Right cardiac atrium (tissue), 5 donors: ENCODE measurements around the gene EVI5. TPM values are rescaled to one million over a fixed set of nuclear protein-coding genes. Genes with fewer than 3 reads are reported as not detected.

Source experiments
- ATAC-seq, 2 donors: fragments of 200-7000 bp; cut with Tn5 transposase; one replicate each; pipeline versions ENCODE4 v1.8.0 to v1.9.1; 2020; ENCODE audit warnings: moderate library complexity in 2 of 2, mild to moderate bottlenecking in 1 of 2
- DNase-seq, 3 donors: peaks; one replicate each; pipeline ENCODE4 v3.0.0-alpha.2; 2020
- H3K27ac ChIP-seq: one replicate; pipeline ENCODE4 v1.5.1; 2013; ENCODE audit warnings: mild to moderate bottlenecking, low read length, control low read depth, moderate library complexity
- H3K27me3 ChIP-seq: one replicate; pipeline ENCODE4 v1.6.1; 2013; ENCODE audit not compliant: control insufficient read depth, insufficient read depth
- H3K4me1 ChIP-seq: one replicate; pipeline ENCODE4 v1.6.1; 2013; ENCODE audit warnings: low read length; ENCODE audit not compliant: control insufficient read depth, insufficient read depth
- H3K4me3 ChIP-seq: one replicate; pipeline ENCODE4 v1.5.1; 2013; ENCODE audit warnings: low read length, control low read depth
- H3K9me3 ChIP-seq: one replicate; pipeline ENCODE4 v1.6.1; 2013; ENCODE audit warnings: low read length; ENCODE audit not compliant: control insufficient read depth
- WGBS: extraction: QIAGEN DNeasy Blood & Tissue Kit; methylation state at CpG from one replicate; pipeline ENCODE4 v1.1.7; 2013; 5-methylcytosine and 5-hydroxymethylcytosine counted together
- intact Hi-C, 4 donors: fragments of 100-400 bp; cut with DNase I; formaldehyde crosslinking; loops; one replicate each; pipeline versions ENCODE4 v1.11.0 to v1.14.0; 2022 to 2023
- polyA plus RNA-seq: library from polyadenylated mRNA; stranded (reverse); fragments of 200-250 nt; gene quantifications from one replicate; pipeline ENCODE4 v1.2.3, GENCODE V29; 2013
- total RNA-seq, 4 donors: library from RNA; stranded (reverse); fragmentation: NEBNext Ultra II Directional; extraction: Animal tissue kit (Norgen Biotek cat#: 25700); gene quantifications; one replicate each; pipeline ENCODE4 v1.2.1, GENCODE V29; 2021
- donor health status: healthy with polysubstance abuse.
- donor health status: DM: no; HTN: yes; CAD: no.
- donor health status: DM: no; HTN: no; CAD: no.
- donor health status: DM: no; HTN: yes; CAD: no; lungs with severe emphysema.
- donor health status: DM: yes; HTN: yes; CAD: no.

The EVI5 gene
- total and polyA plus RNA-seq, 5 donors: 5.9 to 58.1 (median 47.9) TPM

- no peak overlapping the region for H3K27ac ChIP-seq
- no peaks in the 10 kb centered on the region for H3K27me3 ChIP-seq
- H3K4me3 ChIP-seq: no peak overlapping the region
- no peaks in the 10 kb centered on the region for H3K9me3 ChIP-seq
- no peaks in the 10 kb centered on the region for H3K4me1 ChIP-seq
- 91% methylated on average over 3 of the region's 3 CpGs for WGBS
- peak in 1 of 2 donors; percentile 37 for ATAC-seq
- DNase-seq: no peak
- intact Hi-C loops: loop anchor here in 2 of 4 donors (5.0 to 10.0 kb wide), 2 partner anchors 63 to 66 kb away; no protein-coding TSS in a partner anchor
Observed at GRCh38 chr1:92817986-92818764, 33.3 kb upstream of the EVI5 start.

GRCh38 chr1:92817137-92817697 lies 32.3 kb upstream of the EVI5 start:
- H3K4me1 ChIP-seq: no peaks in the 10 kb centered on the region
- no peaks in the 10 kb centered on the region for H3K9me3 ChIP-seq
- no peak overlapping the region for H3K27ac ChIP-seq
- H3K27me3 ChIP-seq: no peaks in the 10 kb centered on the region
- no peak for ATAC-seq
- 69% methylated on average over 1 of the region's 1 CpG for WGBS
- DNase-seq: no peak
- H3K4me3 ChIP-seq: no peak overlapping the region
- intact Hi-C loops: loop anchor here in 2 of 4 donors (5.0 to 10.0 kb wide), 2 partner anchors 62 to 65 kb away; no protein-coding TSS in a partner anchor

DNA sequence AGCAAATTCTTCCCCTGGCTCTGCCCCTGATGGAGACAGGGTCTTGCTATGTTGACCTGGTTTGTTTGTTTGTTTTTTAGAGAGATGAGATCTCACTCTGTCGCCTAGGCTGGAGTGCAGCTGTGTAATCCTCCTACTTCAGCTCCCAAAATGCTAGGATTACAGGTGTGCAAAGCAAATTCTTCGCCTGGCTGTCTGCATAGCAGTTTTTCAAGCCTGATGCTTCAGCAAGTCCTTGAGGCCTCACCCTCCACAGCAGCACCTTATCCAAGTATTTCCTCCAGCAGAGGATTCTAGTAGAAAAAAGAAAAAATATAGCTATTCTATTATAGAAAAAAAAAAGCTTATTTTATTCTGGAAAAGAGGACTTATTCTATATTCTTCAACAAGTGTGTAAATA lies 31.8 kb upstream of the EVI5 start:
- intact Hi-C loops: loop anchor here in 2 of 4 donors (5.0 to 10.0 kb wide), 2 partner anchors 62 to 64 kb away; no protein-coding TSS in a partner anchor
- Histone ChIP-seq H3K27ac (no peak overlapping the region), H3K9me3 (no peaks in the 10 kb centered on the region), H3K4me1 (no peaks in the 10 kb centered on the region), H3K4me3 (no peak overlapping the region), H3K27me3 (no peaks in the 10 kb centered on the region)
- 72% methylated on average over 2 of the region's 2 CpGs for WGBS
- no peak for DNase-seq
- ATAC-seq: no peak

- DNase-seq (no peak), ATAC-seq (no peak)
- H3K4me1 ChIP-seq: no peaks in the 10 kb centered on the region
- H3K27me3 ChIP-seq: no peaks in the 10 kb centered on the region
- H3K27ac ChIP-seq: no peak overlapping the region
- H3K9me3 ChIP-seq: no peaks in the 10 kb centered on the region
- intact Hi-C loops: no loop called here
- H3K4me3 ChIP-seq: no peak overlapping the region
Observed at GRCh38 chr1:92808381-92808780, 23.5 kb upstream of the EVI5 start.

GRCh38 chr1:92805216-92805615 lies 20.3 kb upstream of the EVI5 start:
- Histone ChIP-seq H3K4me1 (peaks cover 1% of the 10 kb centered on the region), H3K27ac (peak overlapping the region; percentile 85), H3K27me3 (no peaks in the 10 kb centered on the region), H3K9me3 (no peaks in the 10 kb centered on the region), H3K4me3 (no peak overlapping the region)
- ATAC-seq (no peak), DNase-seq (no peak)
- intact Hi-C loops: no loop called here
- WGBS: 63% methylated on average over 1 of the region's 1 CpG

DNA sequence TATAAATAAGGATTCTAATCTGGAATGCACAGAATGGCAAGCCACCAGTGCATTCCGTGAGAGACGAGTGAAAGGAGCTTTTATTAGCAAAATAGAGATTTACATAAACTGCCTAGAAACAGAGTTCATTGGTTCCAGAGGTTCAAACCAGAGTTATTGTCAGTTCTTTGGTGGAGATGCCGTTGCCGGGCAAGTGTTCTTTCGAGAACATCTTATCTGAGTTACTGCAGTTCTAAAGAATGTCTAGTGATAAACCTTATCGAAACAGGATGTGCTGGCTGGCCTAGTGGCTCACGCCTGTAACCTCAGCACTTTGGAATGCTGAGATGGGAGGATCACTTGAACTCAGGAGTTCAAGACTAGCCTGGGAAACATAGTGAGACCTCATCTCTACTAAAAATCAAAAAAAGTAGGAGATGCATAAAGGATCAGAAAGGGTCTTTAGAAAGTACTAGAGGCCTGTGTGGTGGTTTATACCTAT lies 19.9 kb upstream of the EVI5 start:
- peak overlapping the region; percentile 85 for H3K27ac ChIP-seq

GRCh38 chr1:92803140-92803887 lies 18.4 kb upstream of the EVI5 start:
- Histone ChIP-seq H3K4me3 (no peak overlapping the region), H3K4me1 (peaks cover 1% of the 10 kb centered on the region), H3K9me3 (no peaks in the 10 kb centered on the region), H3K27ac (no peak overlapping the region), H3K27me3 (no peaks in the 10 kb centered on the region)
- ATAC-seq: no peak
- intact Hi-C loops: no loop called here
- no peak for DNase-seq
- 92% methylated on average over 7 of the region's 7 CpGs for WGBS

More for the DNA sequence above, 19.9 kb upstream of the EVI5 start:
- WGBS: 3% methylated on average over 7 of the region's 7 CpGs
- DNase-seq: peak; percentile 83 to 91 (median 85)
- Histone ChIP-seq H3K27me3 (no peaks in the 10 kb centered on the region), H3K9me3 (no peaks in the 10 kb centered on the region), H3K4me3 (no peak overlapping the region), H3K4me1 (peaks cover 1% of the 10 kb centered on the region)
- intact Hi-C loops: no loop called here
- ATAC-seq: peak; percentile 98 to 99

DNA sequence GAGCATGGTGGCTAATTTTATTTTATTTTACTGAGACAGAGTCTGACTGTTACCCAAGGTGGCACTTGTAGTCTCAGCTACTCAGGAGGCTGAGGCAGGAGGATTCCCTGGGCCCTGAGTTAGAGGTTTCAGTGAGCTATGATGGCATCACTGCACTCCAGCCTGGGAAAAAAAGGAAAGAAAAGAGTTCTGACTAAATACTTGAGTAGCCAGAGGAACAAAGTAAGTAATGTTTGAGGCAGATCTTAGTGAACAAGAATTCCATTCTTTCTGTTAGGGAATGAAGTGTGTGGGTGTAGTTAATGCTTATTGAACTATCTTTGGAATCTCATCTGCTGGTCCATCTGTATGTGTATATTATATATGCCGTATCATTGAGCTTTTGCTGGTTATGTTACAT lies 13.1 kb upstream of the EVI5 start:
- WGBS: 82% methylated on average over 1 of the region's 1 CpG
- intact Hi-C loops: no loop called here
- no peaks in the 10 kb centered on the region for H3K27me3 ChIP-seq
- H3K27ac ChIP-seq: no peak overlapping the region
- DNase-seq: no peak
- H3K4me1 ChIP-seq: peaks cover 1% of the 10 kb centered on the region
- no peak overlapping the region for H3K4me3 ChIP-seq
- ATAC-seq: no peak
- no peaks in the 10 kb centered on the region for H3K9me3 ChIP-seq

DNA sequence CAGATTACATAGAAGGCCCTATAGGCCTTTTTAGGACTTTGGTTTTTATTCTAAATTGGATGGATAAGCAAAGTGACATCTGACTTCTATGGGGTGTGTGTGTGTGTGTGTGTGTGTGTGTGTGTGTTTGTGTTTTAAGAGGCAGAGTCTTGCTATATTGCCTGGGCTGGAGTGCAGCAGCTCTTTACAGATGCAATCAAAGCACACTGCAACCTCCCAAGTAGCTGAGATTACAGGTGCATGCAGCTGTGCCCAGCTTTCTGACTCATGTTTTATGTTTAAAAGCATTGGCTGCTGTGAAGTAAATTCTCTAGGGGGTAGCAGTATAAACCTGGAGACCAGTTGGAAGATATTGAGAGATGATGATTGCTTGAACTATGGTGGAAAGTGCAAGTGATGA lies 12.4 kb upstream of the EVI5 start:
- no peak for DNase-seq
- intact Hi-C loops: no loop called here
- Histone ChIP-seq H3K27me3 (no peaks in the 10 kb centered on the region), H3K4me3 (no peak overlapping the region), H3K4me1 (peaks cover 1% of the 10 kb centered on the region), H3K9me3 (no peaks in the 10 kb centered on the region), H3K27ac (no peak overlapping the region)
- ATAC-seq: no peak

- Histone ChIP-seq H3K9me3 (no peaks in the 10 kb centered on the region), H3K4me3 (no peak overlapping the region), H3K27me3 (no peaks in the 10 kb centered on the region), H3K27ac (no peak overlapping the region), H3K4me1 (no peaks in the 10 kb centered on the region)
- ATAC-seq: no peak
- no peak for DNase-seq
- intact Hi-C loops: no loop called here
- WGBS: 71% methylated on average over 4 of the region's 4 CpGs
Observed at GRCh38 chr1:92795166-92795565, 10.3 kb upstream of the EVI5 start.

GRCh38 chr1:92792340-92792782 lies 7.5 kb upstream of the EVI5 start:
- no peaks in the 10 kb centered on the region for H3K9me3 ChIP-seq
- DNase-seq (no peak), ATAC-seq (peak; percentile 56 to 76)
- H3K4me3 ChIP-seq: peak overlapping the region; percentile 30
- intact Hi-C loops: no loop called here
- H3K27me3 ChIP-seq: no peaks in the 10 kb centered on the region
- no peaks in the 10 kb centered on the region for H3K4me1 ChIP-seq
- WGBS: 28% methylated on average over 3 of the region's 3 CpGs
- no peak overlapping the region for H3K27ac ChIP-seq
